WTC11 (cell line): ENCODE results near the gene CDK18. TPM values are rescaled to one million over a fixed set of nuclear protein-coding genes. Genes with fewer than 3 reads are reported as not detected.
A peak's percentile ranks its signal among the peaks of the same experiment; 100 is the strongest.

Source experiments
- ATAC-seq: fragments of 200-7000 bp; cut with Tn5 transposase; 2 replicates; pipeline ENCODE4 v1.10.0; 2021; ENCODE audit warnings: mild to moderate bottlenecking, moderate library complexity
- CTCF ChIA-PET: fragments of 300-600 bp; sonication (Branson Sonifier 250); formaldehyde crosslinking; loops from one replicate; lab custom pipeline; 2021; ENCODE audit warnings: antibody characterized with exemption; lab: Charles Lee
- POLR2A ChIA-PET: fragments of 350-600 bp; sonication (Branson Sonifier 250); formaldehyde crosslinking; loops from one replicate; lab custom pipeline; 2021; ENCODE audit warnings: antibody characterized with exemption; lab: Charles Lee
- DNase-seq: peaks from one replicate; pipeline ENCODE4 v3.0.0; 2021; ENCODE audit warnings: low spot score
- H3K27ac Mint-ChIP-seq: 2 replicates; pipeline ENCODE4 v1.8.0; 2021; ENCODE audit warnings: mixed read lengths
- H3K27me3 Mint-ChIP-seq: 2 replicates; pipeline ENCODE4 v1.8.0; 2021; ENCODE audit warnings: low read depth, mild to moderate bottlenecking, moderate library complexity, mixed read lengths
- H3K36me3 Mint-ChIP-seq: 2 replicates; pipeline ENCODE4 v1.8.0; 2021; ENCODE audit warnings: mixed read lengths
- H3K4me1 Mint-ChIP-seq: 2 replicates; pipeline ENCODE4 v1.8.0; 2022; ENCODE audit warnings: mixed read lengths
- H3K4me3 Mint-ChIP-seq: 2 replicates; pipeline ENCODE4 v1.8.0; 2021; ENCODE audit warnings: mild to moderate bottlenecking, moderate library complexity, mixed read lengths
- H3K9me3 Mint-ChIP-seq: 2 replicates; pipeline ENCODE4 v1.8.0; 2021; ENCODE audit warnings: mixed read lengths
- AFF4 ChIP-seq: sonication (generic); formaldehyde crosslinking; IDR thresholded peaks from 2 replicates; pipeline ENCODE4 v1.8.1; 2023; ENCODE audit warnings: mild to moderate bottlenecking, missing genetic modification reagents, borderline replicate concordance
- NFATC4 ChIP-seq: fragments of 250-450 bp; sonication (Bioruptor Pico); IDR thresholded peaks from 2 replicates; pipeline ENCODE4 v1.9.0; 2021; ENCODE audit warnings: mild to moderate bottlenecking
- NFE2L1 ChIP-seq: sonication (generic); formaldehyde crosslinking; IDR thresholded peaks from 2 replicates; pipeline ENCODE4 v1.8.1; 2023; ENCODE audit warnings: missing genetic modification reagents
- NFYB ChIP-seq: sonication (generic); formaldehyde crosslinking; conservative IDR thresholded peaks from 2 replicates; pipeline ENCODE4 v1.8.0; 2022; ENCODE audit warnings: low read depth, missing genetic modification reagents
- NR3C1 ChIP-seq: sonication (generic); formaldehyde crosslinking; conservative IDR thresholded peaks from 2 replicates; pipeline ENCODE4 v1.8.1; 2023; ENCODE audit warnings: low read depth, mild to moderate bottlenecking, missing genetic modification reagents
- OVOL2 ChIP-seq: fragments of 250-450 bp; sonication (Bioruptor Pico); IDR thresholded peaks from 2 replicates; pipeline ENCODE4 v1.9.0; 2021; ENCODE audit warnings: mild to moderate bottlenecking, borderline replicate concordance
- PRDM15 ChIP-seq: sonication (generic); formaldehyde crosslinking; IDR thresholded peaks from 2 replicates; pipeline ENCODE4 v1.8.0; 2022; ENCODE audit warnings: missing genetic modification reagents
- ZBTB21 ChIP-seq: sonication (generic); formaldehyde crosslinking; IDR thresholded peaks from 2 replicates; pipeline ENCODE4 v1.8.1; 2023; ENCODE audit warnings: mild to moderate bottlenecking, missing genetic modification reagents, borderline replicate concordance
- ZNF263 ChIP-seq: sonication (generic); formaldehyde crosslinking; IDR thresholded peaks from 2 replicates; pipeline ENCODE4 v1.8.1; 2022; ENCODE audit warnings: low read depth, mild to moderate bottlenecking, moderate library complexity, missing genetic modification reagents
- total RNA-seq: library from RNA; stranded (reverse); gene quantifications from 3 replicates; pipeline ENCODE4 v1.2.3, GENCODE V29; 2021
- TF ChIP-seq, protein P1 (sequence below): sonication (generic); formaldehyde crosslinking; IDR thresholded peaks from 2 replicates; pipeline ENCODE4 v1.8.0; 2022; ENCODE audit warnings: mild to moderate bottlenecking, missing genetic modification reagents
- TF ChIP-seq, protein P2 (sequence below): sonication (generic); formaldehyde crosslinking; IDR thresholded peaks from 2 replicates; pipeline ENCODE4 v1.8.0; 2022; ENCODE audit warnings: mild to moderate bottlenecking, missing genetic modification reagents
- TF ChIP-seq, protein P3 (sequence below): sonication (generic); formaldehyde crosslinking; IDR thresholded peaks from 2 replicates; pipeline ENCODE4 v1.8.1; 2022; ENCODE audit warnings: low read depth, missing genetic modification reagents, borderline replicate concordance

The CDK18 gene
- total RNA-seq, 1 experiment from 2014 or later: 71.9 TPM

- Mint-ChIP-seq H3K27ac (peak overlapping the region; percentile 12), H3K36me3 (0 out of 2 replicates have a peak, but pooled peaks cover 3% of the 10 kb centered on the region), H3K4me3 (no peak overlapping the region), H3K27me3 (no peaks in the 10 kb centered on the region; the same call in none of the 2 replicates), H3K4me1 (peaks cover 79% of the 10 kb centered on the region), H3K9me3 (no peaks in the 10 kb centered on the region)
- TF ChIP-seq, protein P1, sequence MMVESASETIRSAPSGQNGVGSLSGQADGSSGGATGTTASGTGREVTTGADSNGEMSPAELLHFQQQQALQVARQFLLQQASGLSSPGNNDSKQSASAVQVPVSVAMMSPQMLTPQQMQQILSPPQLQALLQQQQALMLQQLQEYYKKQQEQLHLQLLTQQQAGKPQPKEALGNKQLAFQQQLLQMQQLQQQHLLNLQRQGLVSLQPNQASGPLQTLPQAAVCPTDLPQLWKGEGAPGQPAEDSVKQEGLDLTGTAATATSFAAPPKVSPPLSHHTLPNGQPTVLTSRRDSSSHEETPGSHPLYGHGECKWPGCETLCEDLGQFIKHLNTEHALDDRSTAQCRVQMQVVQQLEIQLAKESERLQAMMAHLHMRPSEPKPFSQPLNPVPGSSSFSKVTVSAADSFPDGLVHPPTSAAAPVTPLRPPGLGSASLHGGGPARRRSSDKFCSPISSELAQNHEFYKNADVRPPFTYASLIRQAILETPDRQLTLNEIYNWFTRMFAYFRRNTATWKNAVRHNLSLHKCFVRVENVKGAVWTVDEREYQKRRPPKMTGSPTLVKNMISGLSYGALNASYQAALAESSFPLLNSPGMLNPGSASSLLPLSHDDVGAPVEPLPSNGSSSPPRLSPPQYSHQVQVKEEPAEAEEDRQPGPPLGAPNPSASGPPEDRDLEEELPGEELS (CRISPR knock-in tag): no peak
- TF ChIP-seq, protein P2, sequence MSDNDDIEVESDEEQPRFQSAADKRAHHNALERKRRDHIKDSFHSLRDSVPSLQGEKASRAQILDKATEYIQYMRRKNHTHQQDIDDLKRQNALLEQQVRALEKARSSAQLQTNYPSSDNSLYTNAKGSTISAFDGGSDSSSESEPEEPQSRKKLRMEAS: no peak
- no peak for TF ChIP-seq NFATC4
- no peak for TF ChIP-seq NFE2L1 (CRISPR knock-in tag)
- no peak for TF ChIP-seq OVOL2 (CRISPR knock-in tag)
- TF ChIP-seq, protein P3, sequence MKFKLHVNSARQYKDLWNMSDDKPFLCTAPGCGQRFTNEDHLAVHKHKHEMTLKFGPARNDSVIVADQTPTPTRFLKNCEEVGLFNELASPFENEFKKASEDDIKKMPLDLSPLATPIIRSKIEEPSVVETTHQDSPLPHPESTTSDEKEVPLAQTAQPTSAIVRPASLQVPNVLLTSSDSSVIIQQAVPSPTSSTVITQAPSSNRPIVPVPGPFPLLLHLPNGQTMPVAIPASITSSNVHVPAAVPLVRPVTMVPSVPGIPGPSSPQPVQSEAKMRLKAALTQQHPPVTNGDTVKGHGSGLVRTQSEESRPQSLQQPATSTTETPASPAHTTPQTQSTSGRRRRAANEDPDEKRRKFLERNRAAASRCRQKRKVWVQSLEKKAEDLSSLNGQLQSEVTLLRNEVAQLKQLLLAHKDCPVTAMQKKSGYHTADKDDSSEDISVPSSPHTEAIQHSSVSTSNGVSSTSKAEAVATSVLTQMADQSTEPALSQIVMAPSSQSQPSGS (CRISPR knock-in tag): no peak
- TF ChIP-seq NFYB (CRISPR knock-in tag): no peak
- ChIA-PET CTCF (interaction anchor here (1.0 to 14.5 kb wide), 8 partner anchors 10 to 165 kb away, joined by 3 to 613 read pairs (median 6); no protein-coding TSS in a partner anchor), POLR2A (no interaction called here)
- ATAC-seq (no peak), DNase-seq (no peak)
Measured at GRCh38 chr1:205518661-205519540, 14.4 kb downstream of the CDK18 start.

DNA sequence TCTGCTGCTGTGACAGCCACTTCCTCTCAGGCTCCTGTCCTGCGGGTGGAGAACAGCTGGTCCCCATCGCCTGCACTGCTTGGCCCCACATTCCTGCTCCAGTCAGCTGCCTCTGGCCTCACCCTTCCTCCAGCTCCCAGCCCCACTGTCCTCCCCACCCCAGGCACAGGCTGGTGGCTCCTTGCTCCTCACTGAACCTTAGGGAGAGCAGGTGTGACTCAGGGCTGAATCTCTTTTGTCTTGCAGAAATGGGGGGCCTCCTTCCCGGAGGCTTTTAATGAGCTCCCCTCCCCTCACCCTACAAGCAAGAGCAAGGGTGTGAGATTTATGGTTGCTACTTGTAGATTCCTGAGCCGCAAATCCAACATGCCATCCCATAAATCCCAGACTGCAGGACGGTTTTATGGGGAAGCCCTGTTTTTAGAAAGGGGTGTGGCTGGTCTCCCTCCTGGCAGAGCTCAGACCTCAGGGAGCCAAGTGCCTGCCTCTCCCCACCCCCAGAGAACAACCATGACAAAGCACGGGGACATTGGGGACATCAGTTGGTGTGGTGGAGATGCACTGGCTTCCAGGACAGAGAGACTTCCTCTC is 15.2 kb downstream of the CDK18 start:
- Mint-ChIP-seq H3K9me3 (no peaks in the 10 kb centered on the region), H3K27ac (peak overlapping the region; percentile 12), H3K27me3 (no peaks in the 10 kb centered on the region; the same call in none of the 2 replicates), H3K4me1 (peaks cover 75% of the 10 kb centered on the region), H3K36me3 (peaks cover 6% of the 10 kb centered on the region), H3K4me3 (no peak overlapping the region)
- peak; percentile 39 for ATAC-seq
- no peak for DNase-seq
- POLR2A ChIA-PET: no interaction called here
- CTCF ChIA-PET: interaction anchor here (1.0 to 14.5 kb wide), 8 partner anchors 9 to 166 kb away, joined by 3 to 613 read pairs (median 6); no protein-coding TSS in a partner anchor
- TF ChIP-seq ZBTB21 (CRISPR knock-in tag): 0 out of 2 replicates have a peak, but pooled peaks have one; percentile 24
- no peak for TF ChIP-seq OVOL2 (CRISPR knock-in tag)
- peak; percentile 81; the same call in 1 of the 2 replicates for TF ChIP-seq ZNF263
- TF ChIP-seq, protein P2: 0 out of 2 replicates have a peak, but pooled peaks have one; percentile 32

DNA sequence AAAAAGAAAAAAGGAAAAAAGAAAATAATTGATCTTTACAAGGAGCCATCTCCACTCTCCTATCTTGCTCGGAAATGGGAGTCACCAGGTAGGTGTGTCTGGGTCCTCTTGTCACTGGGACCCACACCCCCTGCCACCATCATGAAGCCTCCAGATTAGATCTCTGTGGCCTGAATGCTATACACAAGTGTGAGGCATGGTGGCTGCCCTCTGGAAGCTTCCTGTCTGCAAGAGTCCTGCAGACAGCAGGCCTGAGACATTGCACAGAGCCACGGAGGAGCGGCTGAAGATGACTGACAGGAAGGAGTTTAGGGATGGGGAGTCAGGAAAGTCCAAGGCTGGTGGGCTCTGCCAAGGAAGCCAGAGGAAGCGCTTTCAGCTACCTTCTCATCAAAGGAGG is 16.2 kb downstream of the CDK18 start:
- Mint-ChIP-seq H3K9me3 (no peaks in the 10 kb centered on the region), H3K4me3 (no peak overlapping the region), H3K4me1 (peaks cover 66% of the 10 kb centered on the region), H3K36me3 (peaks cover 12% of the 10 kb centered on the region), H3K27me3 (no peaks in the 10 kb centered on the region; the same call in none of the 2 replicates), H3K27ac (no peak overlapping the region)
- TF ChIP-seq NFE2L1 (CRISPR knock-in tag): no peak
- no peak for ATAC-seq
- DNase-seq: no peak
- CTCF ChIA-PET: interaction anchor here (2.0 to 14.5 kb wide), 3 partner anchors 29 to 167 kb away, joined by 4 to 613 read pairs (median 59); no protein-coding TSS in a partner anchor
- POLR2A ChIA-PET: no interaction called here

DNA sequence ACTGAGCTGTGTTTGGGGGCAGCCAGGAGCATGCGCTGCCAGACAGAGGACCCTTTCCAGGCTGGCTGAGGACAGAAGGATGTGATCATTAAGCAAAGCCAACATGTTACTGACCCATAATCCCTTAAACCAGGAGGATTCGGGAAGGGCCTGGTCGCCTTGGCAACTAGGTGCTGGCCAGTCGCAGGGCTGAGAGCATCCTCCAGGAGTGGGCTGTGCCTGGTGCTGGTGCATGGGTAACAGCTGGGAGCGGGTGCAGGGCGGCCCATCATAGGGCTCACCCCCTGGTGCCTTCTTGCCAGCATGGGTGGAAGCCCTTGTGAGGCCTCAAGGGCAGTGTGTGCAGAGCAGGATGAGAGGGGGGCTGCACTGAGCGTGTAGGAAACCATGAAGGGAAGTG is 17.2 kb downstream of the CDK18 start:
- H3K9me3 Mint-ChIP-seq: no peaks in the 10 kb centered on the region
- peaks cover 58% of the 10 kb centered on the region for H3K4me1 Mint-ChIP-seq
- POLR2A ChIA-PET: interaction anchor here (3.0 kb wide), 1 partner anchor 29 kb away, joined by 11 read pairs; no protein-coding TSS in a partner anchor
- CTCF ChIA-PET: interaction anchor here (0.7 to 14.5 kb wide), 7 partner anchors 7 to 168 kb away, joined by 3 to 613 read pairs (median 33); partner anchors contain the start of gene CDK18
- ATAC-seq: no peak
- no peak overlapping the region for H3K4me3 Mint-ChIP-seq
- peaks cover 14% of the 10 kb centered on the region for H3K36me3 Mint-ChIP-seq
- H3K27ac Mint-ChIP-seq: peak overlapping the region; percentile 72; the same call in 1 of the 2 replicates
- no peaks in the 10 kb centered on the region; the same call in none of the 2 replicates for H3K27me3 Mint-ChIP-seq
- DNase-seq: no peak
- TF ChIP-seq NR3C1 (CRISPR knock-in tag) (no peak), AFF4 (CRISPR knock-in tag) (no peak), PRDM15 (CRISPR knock-in tag) (no peak)
